ENCODE measurements around the gene GPRC5D. TPM values are rescaled to one million over a fixed set of nuclear protein-coding genes. Genes with fewer than 3 reads are reported as not detected.

GPRC5D gene
- total and polyA plus RNA-seq, 2 experiments from 2014 or later, result 0.35 TPM; not detected in 1

- Histone ChIP-seq H3K4me1 (ENCODE audit: low read depth) (no peaks in the 10 kb centered on the region), H3K27ac (no peak overlapping the region), H3K36me3 (no peaks in the 10 kb centered on the region), H3K4me3 (no peak overlapping the region), H3K27me3 (no peaks in the 10 kb centered on the region), H3K9me3 (ENCODE audit: low read depth) (no peaks in the 10 kb centered on the region)
- TF ChIP-seq, protein P1, sequence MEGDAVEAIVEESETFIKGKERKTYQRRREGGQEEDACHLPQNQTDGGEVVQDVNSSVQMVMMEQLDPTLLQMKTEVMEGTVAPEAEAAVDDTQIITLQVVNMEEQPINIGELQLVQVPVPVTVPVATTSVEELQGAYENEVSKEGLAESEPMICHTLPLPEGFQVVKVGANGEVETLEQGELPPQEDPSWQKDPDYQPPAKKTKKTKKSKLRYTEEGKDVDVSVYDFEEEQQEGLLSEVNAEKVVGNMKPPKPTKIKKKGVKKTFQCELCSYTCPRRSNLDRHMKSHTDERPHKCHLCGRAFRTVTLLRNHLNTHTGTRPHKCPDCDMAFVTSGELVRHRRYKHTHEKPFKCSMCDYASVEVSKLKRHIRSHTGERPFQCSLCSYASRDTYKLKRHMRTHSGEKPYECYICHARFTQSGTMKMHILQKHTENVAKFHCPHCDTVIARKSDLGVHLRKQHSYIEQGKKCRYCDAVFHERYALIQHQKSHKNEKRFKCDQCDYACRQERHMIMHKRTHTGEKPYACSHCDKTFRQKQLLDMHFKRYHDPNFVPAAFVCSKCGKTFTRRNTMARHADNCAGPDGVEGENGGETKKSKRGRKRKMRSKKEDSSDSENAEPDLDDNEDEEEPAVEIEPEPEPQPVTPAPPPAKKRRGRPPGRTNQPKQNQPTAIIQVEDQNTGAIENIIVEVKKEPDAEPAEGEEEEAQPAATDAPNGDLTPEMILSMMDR (IDR thresholded peaks at IDR 0.05; ENCODE audit: low read depth, low read length), result no peak
- DNase-seq (ENCODE audit: low read depth in 1 of 2, low spot score in 1 of 2), result no peak
Measured at GRCh38 chr12:12938541-12938940, 13.4 kb downstream of the GPRC5D start.

- Histone ChIP-seq H3K36me3 (no peaks in the 10 kb centered on the region), H3K4me1 (ENCODE audit: low read depth) (no peaks in the 10 kb centered on the region), H3K4me3 (no peak overlapping the region), H3K9me3 (ENCODE audit: low read depth) (no peaks in the 10 kb centered on the region), H3K27me3 (no peaks in the 10 kb centered on the region), H3K27ac (no peak overlapping the region)
- TF ChIP-seq, protein P1 (IDR thresholded peaks at IDR 0.05; ENCODE audit: low read depth, low read length), result no peak
- DNase-seq (ENCODE audit: low read depth in 1 of 2, low spot score in 1 of 2), result no peak
Measured at GRCh38 chr12:12936983-12937491, 14.9 kb downstream of the GPRC5D start.

DNA sequence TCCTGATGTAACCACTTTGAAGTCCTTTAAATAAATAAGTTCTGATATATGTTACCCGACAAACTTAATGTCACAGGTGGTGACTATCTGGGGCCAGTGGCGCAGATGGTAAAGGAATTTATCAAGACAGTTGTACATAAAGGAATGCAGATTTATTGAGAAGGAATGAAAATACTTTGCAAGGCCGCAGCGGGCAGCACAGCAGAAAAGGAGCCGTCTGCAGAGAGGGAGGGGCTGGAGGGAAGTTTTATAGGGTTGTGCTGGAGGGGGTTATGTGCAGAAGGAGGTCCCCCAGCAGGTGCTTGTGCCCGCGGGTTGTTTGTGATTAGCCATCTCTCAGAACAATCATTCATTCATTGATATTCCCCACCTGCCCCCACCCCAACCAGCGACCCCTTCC is 17.4 kb downstream of the GPRC5D start:
- no peak overlapping the region for H3K27ac ChIP-seq
- no peaks in the 10 kb centered on the region for H3K9me3 ChIP-seq (ENCODE audit: low read depth)
- TF ChIP-seq, protein P1 (IDR thresholded peaks at IDR 0.05; ENCODE audit: low read depth, low read length), result no peak
- H3K27me3 ChIP-seq, result no peaks in the 10 kb centered on the region
- DNase-seq (ENCODE audit: low read depth in 1 of 2, low spot score in 1 of 2), result no peak
- peaks cover 3% of the 10 kb centered on the region for H3K4me1 ChIP-seq (ENCODE audit: low read depth)
- no peaks in the 10 kb centered on the region for H3K36me3 ChIP-seq
- no peak overlapping the region for H3K4me3 ChIP-seq

- no peak overlapping the region for H3K4me3 ChIP-seq
- H3K9me3 ChIP-seq (ENCODE audit: low read depth), result no peaks in the 10 kb centered on the region
- no peak for DNase-seq (ENCODE audit: low read depth in 1 of 2, low spot score in 1 of 2)
- no peaks in the 10 kb centered on the region for H3K27me3 ChIP-seq
- no peak overlapping the region for H3K27ac ChIP-seq
- H3K36me3 ChIP-seq, result no peaks in the 10 kb centered on the region
- TF ChIP-seq, protein P1 (IDR thresholded peaks at IDR 0.05; ENCODE audit: low read depth, low read length), result no peak
- peaks cover 3% of the 10 kb centered on the region for H3K4me1 ChIP-seq (ENCODE audit: low read depth)
Measured at GRCh38 chr12:12933742-12934141, 18.2 kb downstream of the GPRC5D start.

DNA sequence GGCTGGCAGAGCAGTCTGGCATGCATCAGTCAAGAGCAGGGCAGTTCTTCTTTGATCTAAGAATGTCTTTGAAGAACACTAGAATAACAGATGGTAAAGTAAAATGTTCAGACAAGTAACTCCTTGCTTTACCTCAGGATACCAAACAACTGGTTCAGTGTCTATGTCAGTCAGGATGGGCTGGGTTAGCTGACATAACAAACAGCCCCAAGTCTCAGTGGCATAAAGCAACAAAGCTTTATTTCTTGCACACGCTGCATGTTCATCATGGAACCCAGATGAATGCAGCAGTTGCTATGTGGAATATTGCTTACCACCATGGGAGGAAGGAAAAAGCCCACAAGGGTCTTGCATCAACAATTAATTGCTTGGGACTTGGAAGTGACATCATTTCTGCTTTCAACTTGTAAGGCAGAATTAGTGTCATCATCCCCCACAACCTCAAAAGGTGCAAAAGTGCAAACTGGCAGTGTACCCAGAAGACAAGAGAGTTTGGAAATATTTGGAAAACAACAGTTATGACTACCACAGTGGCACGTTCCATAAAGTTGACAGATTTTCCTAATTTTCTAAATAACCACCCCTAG is 21.2 kb downstream of the GPRC5D start:
- H3K27ac ChIP-seq, result peak overlapping the region; percentile 34
- TF ChIP-seq, protein P1 (IDR thresholded peaks at IDR 0.05; ENCODE audit: low read depth, low read length), result no peak
- no peak for DNase-seq (ENCODE audit: low read depth in 1 of 2, low spot score in 1 of 2)
- H3K4me3 ChIP-seq, result no peak overlapping the region
- no peaks in the 10 kb centered on the region for H3K36me3 ChIP-seq
- H3K27me3 ChIP-seq, result no peaks in the 10 kb centered on the region
- H3K4me1 ChIP-seq (ENCODE audit: low read depth), result peaks cover 3% of the 10 kb centered on the region
- H3K9me3 ChIP-seq (ENCODE audit: low read depth), result no peaks in the 10 kb centered on the region
